OCI-LY1 (cell line): Measurements from ENCODE around the gene ABCB6.

Experiments used
- H2AFZ ChIP-seq: fragments of 200-600 bp; sonication (generic), shearing (Covaris generic); 2 replicates; pipeline ENCODE4 v1.6.0; 2014; ENCODE audit warnings: antibody characterized with exemption, mild to moderate bottlenecking, low read length
- H3F3A ChIP-seq: fragments of 200-600 bp; sonication (generic), shearing (Covaris generic); 2 replicates; pipeline ENCODE4 v1.6.0; 2014; ENCODE audit warnings: mild to moderate bottlenecking, antibody characterized with exemption, low read length, moderate library complexity; ENCODE audit not compliant: insufficient read depth
- H3K27ac ChIP-seq: fragments of 200-600 bp; sonication (generic); 2 replicates; pipeline ENCODE4 v1.5.1; 2014; ENCODE audit warnings: low read length, mixed run types, mild to moderate bottlenecking, low read depth; ENCODE audit not compliant: poor library complexity, severe bottlenecking
- H3K27me3 ChIP-seq: fragments of 200-600 bp; sonication (generic); 2 replicates; pipeline ENCODE4 v1.6.0; 2014; ENCODE audit warnings: antibody characterized with exemption, mild to moderate bottlenecking, low read length, moderate library complexity; ENCODE audit not compliant: insufficient read depth
- H3K36me3 ChIP-seq: fragments of 200-600 bp; sonication (generic); 2 replicates; pipeline ENCODE4 v1.6.1; 2014; ENCODE audit warnings: mild to moderate bottlenecking, antibody characterized with exemption, low read length, moderate library complexity, mixed read lengths; ENCODE audit not compliant: insufficient read depth
- H3K4me1 ChIP-seq: fragments of 200-600 bp; sonication (generic); 2 replicates; pipeline ENCODE4 v1.5.1; 2014; ENCODE audit warnings: mild to moderate bottlenecking, low read length, moderate library complexity; ENCODE audit not compliant: insufficient read depth, severe bottlenecking
- H3K4me2 ChIP-seq: fragments of 200-600 bp; sonication (generic), shearing (Covaris generic); 2 replicates; pipeline ENCODE4 v1.6.1; 2014; ENCODE audit warnings: low read length
- H3K4me3 ChIP-seq: fragments of 200-600 bp; sonication (generic); 2 replicates; pipeline ENCODE4 v1.5.1; 2014; ENCODE audit warnings: low read length, low read depth, mild to moderate bottlenecking, mixed read lengths; ENCODE audit not compliant: poor library complexity, severe bottlenecking
- H3K79me2 ChIP-seq: fragments of 200-600 bp; shearing (Covaris generic); 2 replicates; pipeline ENCODE4 v1.6.1; 2016; ENCODE audit warnings: mixed run types, low read length, mixed read lengths; ENCODE audit not compliant: insufficient read depth
- H3K9ac ChIP-seq: fragments of 200-600 bp; sonication (generic), shearing (Covaris generic); 2 replicates; pipeline ENCODE4 v1.6.1; 2014; ENCODE audit warnings: mild to moderate bottlenecking, low read length, mixed read lengths
- H3K9me2 ChIP-seq: fragments of 200-600 bp; sonication (generic), shearing (Covaris generic); 2 replicates; pipeline ENCODE4 v1.6.1; 2014; ENCODE audit warnings: low read depth, mild to moderate bottlenecking, low read length, mixed read lengths
- H3K9me3 ChIP-seq: fragments of 200-600 bp; shearing (Covaris generic); 2 replicates; pipeline ENCODE4 v1.6.1; 2014; ENCODE audit warnings: low read length, mixed read lengths
- H4K20me1 ChIP-seq: fragments of 200-600 bp; sonication (generic), shearing (Covaris generic); 2 replicates; pipeline ENCODE4 v1.6.0; 2016; ENCODE audit warnings: mild to moderate bottlenecking, low read length; ENCODE audit not compliant: insufficient read depth
- EZH2 ChIP-seq: fragments of 200-600 bp; sonication (generic), shearing (Covaris generic); IDR thresholded peaks from 2 replicates; pipeline ENCODE4 v1.8.0; 2017; ENCODE audit warnings: borderline replicate concordance, mixed run types, mild to moderate bottlenecking, antibody characterized with exemption, low read length, moderate library complexity, mixed read lengths
- TF ChIP-seq, protein P1 (sequence below): fragments of 200-600 bp; sonication (generic), shearing (Covaris generic); IDR thresholded peaks from 2 replicates; pipeline ENCODE4 v1.5.1; 2017; ENCODE audit warnings: mild to moderate bottlenecking, antibody characterized with exemption, low read length, moderate library complexity, mixed read lengths

Gene ABCB6

GRCh38 chr2:219247678-219248642 lies 29.2 kb upstream of the ABCB6 start:
- no peaks in the 10 kb centered on the region for H4K20me1 ChIP-seq
- TF ChIP-seq EZH2: no peak
- TF ChIP-seq, protein P1, sequence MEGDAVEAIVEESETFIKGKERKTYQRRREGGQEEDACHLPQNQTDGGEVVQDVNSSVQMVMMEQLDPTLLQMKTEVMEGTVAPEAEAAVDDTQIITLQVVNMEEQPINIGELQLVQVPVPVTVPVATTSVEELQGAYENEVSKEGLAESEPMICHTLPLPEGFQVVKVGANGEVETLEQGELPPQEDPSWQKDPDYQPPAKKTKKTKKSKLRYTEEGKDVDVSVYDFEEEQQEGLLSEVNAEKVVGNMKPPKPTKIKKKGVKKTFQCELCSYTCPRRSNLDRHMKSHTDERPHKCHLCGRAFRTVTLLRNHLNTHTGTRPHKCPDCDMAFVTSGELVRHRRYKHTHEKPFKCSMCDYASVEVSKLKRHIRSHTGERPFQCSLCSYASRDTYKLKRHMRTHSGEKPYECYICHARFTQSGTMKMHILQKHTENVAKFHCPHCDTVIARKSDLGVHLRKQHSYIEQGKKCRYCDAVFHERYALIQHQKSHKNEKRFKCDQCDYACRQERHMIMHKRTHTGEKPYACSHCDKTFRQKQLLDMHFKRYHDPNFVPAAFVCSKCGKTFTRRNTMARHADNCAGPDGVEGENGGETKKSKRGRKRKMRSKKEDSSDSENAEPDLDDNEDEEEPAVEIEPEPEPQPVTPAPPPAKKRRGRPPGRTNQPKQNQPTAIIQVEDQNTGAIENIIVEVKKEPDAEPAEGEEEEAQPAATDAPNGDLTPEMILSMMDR: no peak; the same call in 1 of the 2 replicates
- peak overlapping the region; percentile 73; the same call in 1 of the 2 replicates for H3K4me2 ChIP-seq
- peaks cover 78% of the 10 kb centered on the region for H3K4me1 ChIP-seq
- H2AFZ ChIP-seq: no peak overlapping the region
- H3K27me3 ChIP-seq: no peaks in the 10 kb centered on the region
- H3K9ac ChIP-seq: peak overlapping the region; percentile 8; the same call in 1 of the 2 replicates
- no peaks in the 10 kb centered on the region for H3K9me3 ChIP-seq
- peaks cover 48% of the 10 kb centered on the region for H3K36me3 ChIP-seq
- H3F3A ChIP-seq: no peaks in the 10 kb centered on the region
- H3K79me2 ChIP-seq: no peaks in the 10 kb centered on the region
- peak overlapping the region; percentile 98 for H3K27ac ChIP-seq
- H3K4me3 ChIP-seq: no peak overlapping the region
- no peaks in the 10 kb centered on the region for H3K9me2 ChIP-seq

GRCh38 chr2:219246559-219246958 lies 27.8 kb upstream of the ABCB6 start:
- Histone ChIP-seq H2AFZ (no peak overlapping the region), H3K79me2 (no peaks in the 10 kb centered on the region), H3K9ac (no peak overlapping the region; the same call in 1 of the 2 replicates), H3K4me2 (peak overlapping the region; percentile 73; the same call in 1 of the 2 replicates), H4K20me1 (no peaks in the 10 kb centered on the region), H3F3A (no peaks in the 10 kb centered on the region), H3K27me3 (no peaks in the 10 kb centered on the region), H3K36me3 (peaks cover 43% of the 10 kb centered on the region), H3K4me1 (peaks cover 67% of the 10 kb centered on the region), H3K9me2 (no peaks in the 10 kb centered on the region), H3K9me3 (no peaks in the 10 kb centered on the region), H3K27ac (no peak overlapping the region), H3K4me3 (peak overlapping the region; percentile 78)
- TF ChIP-seq EZH2: no peak
- TF ChIP-seq, protein P1: no peak

GRCh38 chr2:219245899-219246230 lies 27.1 kb upstream of the ABCB6 start:
- H3K9ac ChIP-seq: peak overlapping the region; percentile 83
- H3K4me3 ChIP-seq: peak overlapping the region; percentile 78
- H3K4me1 ChIP-seq: peaks cover 60% of the 10 kb centered on the region
- H3K27ac ChIP-seq: peak overlapping the region; percentile 39
- no peaks in the 10 kb centered on the region for H3K27me3 ChIP-seq
- no peaks in the 10 kb centered on the region for H4K20me1 ChIP-seq
- TF ChIP-seq, protein P1: no peak
- no peak for TF ChIP-seq EZH2
- H3K9me3 ChIP-seq: no peaks in the 10 kb centered on the region
- no peak overlapping the region for H2AFZ ChIP-seq
- no peaks in the 10 kb centered on the region for H3K79me2 ChIP-seq
- peaks cover 36% of the 10 kb centered on the region for H3K36me3 ChIP-seq
- no peaks in the 10 kb centered on the region for H3K9me2 ChIP-seq
- H3K4me2 ChIP-seq: peak overlapping the region; percentile 73
- no peaks in the 10 kb centered on the region for H3F3A ChIP-seq
